ENCODE data around the gene CLCN4. TPM values are rescaled to one million over a fixed set of nuclear protein-coding genes. Genes with fewer than 3 reads are reported as not detected.

The CLCN4 gene
- polyA plus RNA-seq, 3 donors, result 0.27 to 1.9 (median 1.3) TPM

DNA sequence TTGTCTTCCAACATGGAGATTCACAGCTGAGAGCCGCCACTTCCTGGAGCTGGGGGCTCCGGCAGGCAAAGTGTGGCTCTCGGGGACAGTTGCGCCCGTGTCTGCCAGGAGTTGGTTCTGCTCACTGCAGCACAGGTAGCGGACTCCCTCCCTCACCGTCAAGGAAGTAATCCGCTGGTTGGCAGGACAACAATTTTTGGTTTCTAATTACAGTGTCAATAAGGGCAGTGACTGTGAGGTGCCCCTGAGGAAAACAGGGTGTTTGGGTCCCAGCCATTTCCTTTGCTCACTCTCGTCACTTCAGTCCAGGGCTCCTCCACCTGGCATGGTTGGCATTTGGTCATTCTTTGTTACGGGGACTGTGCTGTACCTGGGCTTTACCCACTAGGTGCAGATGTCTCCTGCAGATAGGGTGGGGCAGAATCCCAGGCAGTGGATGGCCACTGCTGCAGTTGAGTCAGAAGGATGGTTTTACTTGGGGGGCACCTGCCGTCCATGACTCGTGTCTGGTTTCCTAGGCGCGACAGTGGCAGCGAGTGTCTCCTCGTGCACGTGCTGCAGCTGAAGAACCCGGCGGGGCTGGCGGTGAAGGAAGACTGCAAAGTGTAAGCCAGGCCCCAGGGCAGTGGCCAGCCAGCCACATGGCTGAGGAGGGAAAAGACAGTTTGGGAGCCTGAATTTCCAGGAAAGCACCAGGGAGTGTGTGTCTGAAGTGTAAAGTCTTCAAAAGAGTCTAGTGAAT lies 32.1 kb upstream of the CLCN4 start:
- H3K27me3 ChIP-seq (ENCODE audit: control insufficient read depth in 2 of 2, insufficient read depth in 2 of 2, low read length in 2 of 2), result no peaks in the 10 kb centered on the region
- peaks cover 38 to 54% of the 10 kb centered on the region in 2 donors for H3K36me3 Mint-ChIP-seq
- H3K4me2 ChIP-seq (replicated peaks; ENCODE audit: extremely low read depth, low read length, poor library complexity, severe bottlenecking), result no peak overlapping the region
- H3K36me3 ChIP-seq (replicated peaks in 1 of 2; ENCODE audit: control insufficient read depth in 1 of 2, insufficient read depth in 2 of 2, low read length in 2 of 2), result peaks cover 7 to 14% of the 10 kb centered on the region in 2 donors
- no peak overlapping the region for H3K9ac ChIP-seq (ENCODE audit: insufficient read depth, low read length, poor library complexity, severe bottlenecking)
- no peaks in the 10 kb centered on the region for H4K20me1 ChIP-seq (ENCODE audit: insufficient read depth, low read length)
- H3K4me1 Mint-ChIP-seq, result peaks cover 30% of the 10 kb centered on the region
- intact Hi-C loops (cut with micrococcal nuclease), result no loop called here
- peaks cover 31% of the 10 kb centered on the region in 2 donors for H3K4me1 ChIP-seq (ENCODE audit: control insufficient read depth in 1 of 2, insufficient read depth in 2 of 2, low read length in 2 of 2)
- peaks cover 0 to 12% (median 8%) of the 10 kb centered on the region in 7 donors for H3K9me3 Mint-ChIP-seq
- 92% methylated on average over 11 of the region's 20 CpGs for WGBS (ENCODE audit: insufficient coverage)
- H3K9me3 ChIP-seq (replicated peaks in 1 of 2; ENCODE audit: control insufficient read depth in 1 of 2, insufficient read depth in 1 of 2, low read length in 2 of 2), result no peaks in the 10 kb centered on the region
- no peak overlapping the region for H3K27ac Mint-ChIP-seq
- H2AFZ ChIP-seq (ENCODE audit: insufficient read depth, low read depth, low read length, poor library complexity, severe bottlenecking), result no peak overlapping the region
- TF ChIP-seq, protein P1, sequence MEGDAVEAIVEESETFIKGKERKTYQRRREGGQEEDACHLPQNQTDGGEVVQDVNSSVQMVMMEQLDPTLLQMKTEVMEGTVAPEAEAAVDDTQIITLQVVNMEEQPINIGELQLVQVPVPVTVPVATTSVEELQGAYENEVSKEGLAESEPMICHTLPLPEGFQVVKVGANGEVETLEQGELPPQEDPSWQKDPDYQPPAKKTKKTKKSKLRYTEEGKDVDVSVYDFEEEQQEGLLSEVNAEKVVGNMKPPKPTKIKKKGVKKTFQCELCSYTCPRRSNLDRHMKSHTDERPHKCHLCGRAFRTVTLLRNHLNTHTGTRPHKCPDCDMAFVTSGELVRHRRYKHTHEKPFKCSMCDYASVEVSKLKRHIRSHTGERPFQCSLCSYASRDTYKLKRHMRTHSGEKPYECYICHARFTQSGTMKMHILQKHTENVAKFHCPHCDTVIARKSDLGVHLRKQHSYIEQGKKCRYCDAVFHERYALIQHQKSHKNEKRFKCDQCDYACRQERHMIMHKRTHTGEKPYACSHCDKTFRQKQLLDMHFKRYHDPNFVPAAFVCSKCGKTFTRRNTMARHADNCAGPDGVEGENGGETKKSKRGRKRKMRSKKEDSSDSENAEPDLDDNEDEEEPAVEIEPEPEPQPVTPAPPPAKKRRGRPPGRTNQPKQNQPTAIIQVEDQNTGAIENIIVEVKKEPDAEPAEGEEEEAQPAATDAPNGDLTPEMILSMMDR (IDR thresholded peaks at IDR 0.05), result no peak
- H3K27me3 Mint-ChIP-seq (ENCODE audit: low read depth in 3 of 3), result peaks cover 2 to 10% (median 3%) of the 10 kb centered on the region in 3 donors
- no peak for DNase-seq
- H3K27ac ChIP-seq (ENCODE audit: low read depth in 1 of 2, low read length in 2 of 2), result no peak overlapping the region
- H3K4me3 ChIP-seq (replicated peaks in 1 of 3; ENCODE audit: low read depth in 2 of 3, low read length in 3 of 3), result no peak overlapping the region
- H3K4me3 Mint-ChIP-seq, result no peak overlapping the region
- no peaks in the 10 kb centered on the region for H3K79me2 ChIP-seq (ENCODE audit: insufficient read depth, low read length)

DNA sequence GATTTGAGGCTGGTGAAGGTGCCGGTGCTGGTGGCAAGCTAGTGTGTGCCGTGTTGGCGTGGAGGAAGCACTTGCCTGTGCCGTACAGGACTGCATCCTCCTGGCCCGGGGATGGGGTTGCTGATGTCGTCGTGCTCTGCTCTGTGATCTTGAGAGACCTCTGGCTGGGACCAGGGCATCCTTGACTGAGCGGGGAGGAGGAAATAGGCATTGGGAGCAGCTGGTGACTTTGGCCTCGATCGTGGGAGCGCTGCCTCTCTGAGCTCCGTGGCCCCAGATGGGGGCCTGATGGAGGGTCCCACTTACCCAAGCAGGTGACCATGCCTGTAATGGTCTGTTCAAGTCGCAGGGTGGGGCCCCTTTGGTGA lies 31.5 kb upstream of the CLCN4 start:
- Mint-ChIP-seq H3K4me1 (peaks cover 29% of the 10 kb centered on the region), H3K9me3 (peaks cover 0 to 12% (median 7%) of the 10 kb centered on the region in 7 donors), H3K27ac (no peak overlapping the region), H3K36me3 (peaks cover 38 to 59% of the 10 kb centered on the region in 2 donors), H3K27me3 (ENCODE audit: low read depth in 3 of 3) (peaks cover 2 to 10% (median 3%) of the 10 kb centered on the region in 3 donors), H3K4me3 (no peak overlapping the region)
- no peak for DNase-seq
- TF ChIP-seq, protein P1 (IDR thresholded peaks at IDR 0.05), result no peak
- H3K27me3 ChIP-seq (ENCODE audit: control insufficient read depth in 2 of 2, insufficient read depth in 2 of 2, low read length in 2 of 2), result no peaks in the 10 kb centered on the region
- intact Hi-C loops (cut with micrococcal nuclease), result no loop called here
- no peaks in the 10 kb centered on the region for H3K79me2 ChIP-seq (ENCODE audit: insufficient read depth, low read length)
- H3K36me3 ChIP-seq (replicated peaks in 1 of 2; ENCODE audit: control insufficient read depth in 1 of 2, insufficient read depth in 2 of 2, low read length in 2 of 2), result peaks cover 7 to 19% of the 10 kb centered on the region in 2 donors
- no peak overlapping the region for H3K4me2 ChIP-seq (replicated peaks; ENCODE audit: extremely low read depth, low read length, poor library complexity, severe bottlenecking)
- H3K9ac ChIP-seq (ENCODE audit: insufficient read depth, low read length, poor library complexity, severe bottlenecking), result no peak overlapping the region
- H4K20me1 ChIP-seq (ENCODE audit: insufficient read depth, low read length), result no peaks in the 10 kb centered on the region
- 98% methylated on average over 7 of the region's 13 CpGs for WGBS (ENCODE audit: insufficient coverage)
- no peaks in the 10 kb centered on the region for H3K9me3 ChIP-seq (replicated peaks in 1 of 2; ENCODE audit: control insufficient read depth in 1 of 2, insufficient read depth in 1 of 2, low read length in 2 of 2)
- no peak overlapping the region for H2AFZ ChIP-seq (ENCODE audit: insufficient read depth, low read depth, low read length, poor library complexity, severe bottlenecking)
- H3K4me1 ChIP-seq (ENCODE audit: control insufficient read depth in 1 of 2, insufficient read depth in 2 of 2, low read length in 2 of 2), result peaks cover 26% of the 10 kb centered on the region in 2 donors
- no peak overlapping the region for H3K4me3 ChIP-seq (replicated peaks in 1 of 3; ENCODE audit: low read depth in 2 of 3, low read length in 3 of 3)
- no peak overlapping the region for H3K27ac ChIP-seq (ENCODE audit: low read depth in 1 of 2, low read length in 2 of 2)
